NCI-H2107 treated with DMSO at 0.1 percent for 48 hours (cell line): Measurements from ENCODE around the gene WDR37.
"Not testable (repeated sequence)": the region's sequence is repeated elsewhere in the genome, so short reads cannot be mapped to it uniquely, and the experiment has no call there.

Experiments
- DNase-seq: peaks from one replicate; lab custom pipeline; 2025; ENCODE audit not compliant: unreplicated experiment; lab: John Stamatoyannopoulos, UW

The WDR37 gene

DNA sequence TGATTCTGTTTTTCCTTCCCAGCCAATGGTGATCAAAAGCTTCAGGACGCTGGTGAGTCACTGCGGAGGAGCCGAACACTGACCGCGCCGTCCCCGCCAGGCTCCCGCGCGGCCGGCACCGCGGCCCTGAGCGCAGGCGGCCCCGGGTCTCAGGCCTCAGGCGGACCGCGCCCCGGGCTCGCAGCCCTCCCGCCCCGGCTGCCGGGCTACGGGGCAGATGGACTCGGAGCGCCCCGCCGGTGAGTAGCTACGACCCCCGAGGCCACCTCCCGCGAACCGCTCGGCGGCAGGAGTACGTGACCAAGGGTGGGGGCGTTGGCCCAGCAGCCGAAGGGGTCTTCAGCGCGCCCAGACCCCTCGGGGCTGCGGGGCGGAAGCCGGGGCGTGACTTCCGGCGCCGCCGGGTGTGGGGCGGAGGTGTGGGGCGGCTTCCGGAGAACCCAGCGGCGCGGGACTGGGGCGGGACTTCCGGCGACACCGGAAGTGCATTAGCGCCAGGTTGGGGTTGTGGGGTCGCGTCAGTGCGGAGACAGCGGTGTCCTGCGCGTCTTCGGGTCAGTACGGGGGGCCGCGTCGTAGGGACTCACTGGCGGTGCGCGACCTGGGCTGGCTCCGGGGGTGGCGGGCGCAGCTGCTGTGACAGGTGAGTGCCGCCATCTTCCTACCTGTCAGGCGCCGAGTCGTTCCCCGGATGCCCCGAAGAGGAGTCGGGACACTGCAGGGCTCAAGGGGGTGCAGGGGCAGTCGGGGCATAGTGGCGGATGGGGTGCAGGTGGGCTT is at the start of gene WDR37:
WDR37 (plus strand) TSS at position 60 of the 780 bp plus-strand sequence. CDS start 15,771 bp downstream, outside the sequence.
- peak; percentile 20 for DNase-seq

DNA sequence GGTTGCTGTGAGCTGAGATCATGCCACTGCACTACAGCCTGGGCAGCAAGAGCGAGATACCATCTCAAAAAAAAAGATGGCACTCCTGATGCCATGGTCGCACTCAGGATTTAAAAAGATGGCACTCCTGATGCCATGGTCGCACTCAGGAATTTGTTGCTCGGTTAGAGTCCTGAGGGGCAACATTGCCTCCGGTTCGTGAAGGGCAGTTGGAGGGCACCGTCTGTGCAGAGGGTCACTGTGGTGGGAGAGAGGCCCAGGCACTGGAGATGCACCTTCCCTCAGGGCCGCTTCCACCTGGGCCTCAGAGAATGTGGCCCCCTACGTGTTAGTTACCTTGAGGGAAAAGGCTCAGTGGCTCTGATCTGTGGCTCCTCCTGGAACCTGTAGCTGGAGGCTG is 49.6 kb upstream of the WDR37 start:
- no peak for DNase-seq

GRCh38 chr10:1007583-1007982 is 48.6 kb upstream of the WDR37 start:
- no peak for DNase-seq

- DNase-seq = no peak
Observed at GRCh38 chr10:1009071-1009494, 47.1 kb upstream of the WDR37 start.

- not testable (repeated sequence) for DNase-seq
Observed at GRCh38 chr10:1009947-1010346, 46.2 kb upstream of the WDR37 start.

DNA sequence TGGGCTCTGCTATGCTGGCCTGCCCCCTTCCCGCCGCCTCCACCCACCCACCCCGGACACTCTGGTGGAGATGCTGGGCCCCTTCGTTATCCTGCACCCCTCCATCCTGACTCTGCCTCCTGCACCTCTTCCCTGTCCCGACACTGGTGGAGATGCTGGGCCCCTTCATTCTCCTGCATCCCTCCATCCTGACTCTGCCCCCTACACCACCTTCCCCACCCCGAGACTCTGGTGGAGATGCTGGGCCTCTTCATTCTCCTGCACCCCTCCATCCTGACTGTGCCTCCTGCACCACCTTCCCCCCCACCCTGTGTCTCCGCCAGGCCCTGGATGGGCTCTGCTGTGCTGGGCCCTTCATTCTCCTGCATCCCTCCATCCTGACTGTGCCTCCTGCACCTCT is 45.5 kb upstream of the WDR37 start:
- DNase-seq = no peak

DNA sequence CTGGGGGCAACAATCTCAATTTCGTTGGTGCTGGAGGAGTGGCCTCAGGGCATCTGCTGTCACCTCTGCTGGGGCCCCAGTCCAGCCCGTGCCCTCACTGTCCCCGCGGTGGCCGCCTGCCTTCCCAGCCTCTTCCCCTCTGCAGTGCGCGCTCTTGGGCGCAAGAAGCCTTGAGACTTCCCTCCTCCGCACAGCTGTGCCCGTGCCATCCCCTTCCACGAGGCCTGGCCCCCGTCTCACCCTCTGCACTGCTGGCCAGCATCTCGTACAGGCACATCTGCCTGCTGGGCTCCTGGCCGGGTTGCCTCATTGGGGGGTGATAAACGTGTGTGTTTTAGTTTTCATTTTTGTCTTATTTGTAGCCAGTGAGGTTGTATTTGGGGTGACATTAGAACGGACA is 44.5 kb upstream of the WDR37 start:
- DNase-seq = no peak

- DNase-seq = no peak
Observed at GRCh38 chr10:1015688-1016087, 40.5 kb upstream of the WDR37 start.

DNA sequence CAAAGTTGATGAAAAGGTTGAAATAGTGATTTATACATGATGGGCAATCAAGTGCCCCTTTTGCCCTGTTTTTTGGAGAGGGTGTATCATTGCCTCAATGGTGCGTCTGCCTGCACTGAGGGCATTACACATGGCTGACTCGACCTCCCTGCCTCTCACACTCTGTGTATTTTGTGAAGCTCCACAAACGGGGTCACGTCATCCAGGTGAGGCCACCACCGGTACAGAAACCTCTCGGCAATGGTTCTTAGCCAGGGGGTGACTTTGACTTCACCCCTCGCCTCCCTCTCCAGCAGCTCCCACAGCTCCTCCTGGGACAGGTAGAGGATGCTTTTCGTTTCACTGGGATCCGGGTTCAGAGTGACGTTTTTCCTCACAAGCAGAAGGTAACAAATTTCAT is 36.8 kb upstream of the WDR37 start:
- no peak for DNase-seq

GRCh38 chr10:1020460-1020859 is 35.7 kb upstream of the WDR37 start:
- DNase-seq = no peak

DNA sequence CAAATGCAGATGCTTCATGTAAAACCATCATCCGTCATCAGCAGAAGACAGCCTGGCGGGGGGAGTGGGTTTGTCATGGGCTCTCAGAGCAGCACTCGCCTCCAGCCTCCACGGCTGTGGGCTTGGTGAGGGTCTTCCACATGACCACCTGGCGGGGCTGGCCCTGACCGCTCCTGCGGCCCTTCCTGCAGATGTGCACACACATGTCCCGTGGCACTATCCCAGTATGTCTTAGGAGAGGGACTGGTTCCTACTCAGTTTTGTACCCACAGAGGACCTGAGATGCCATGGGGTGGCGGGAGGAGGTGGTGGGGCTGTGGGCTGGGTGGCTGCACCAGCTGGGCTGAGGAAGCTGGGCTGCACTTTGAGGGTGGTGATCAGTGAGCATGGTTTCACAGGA is 35.2 kb upstream of the WDR37 start:
- no peak for DNase-seq

- no peak for DNase-seq
Observed at GRCh38 chr10:1022413-1022812, 33.8 kb upstream of the WDR37 start.

- DNase-seq = no peak
Observed at GRCh38 chr10:1024103-1024502, 32.1 kb upstream of the WDR37 start.

DNA sequence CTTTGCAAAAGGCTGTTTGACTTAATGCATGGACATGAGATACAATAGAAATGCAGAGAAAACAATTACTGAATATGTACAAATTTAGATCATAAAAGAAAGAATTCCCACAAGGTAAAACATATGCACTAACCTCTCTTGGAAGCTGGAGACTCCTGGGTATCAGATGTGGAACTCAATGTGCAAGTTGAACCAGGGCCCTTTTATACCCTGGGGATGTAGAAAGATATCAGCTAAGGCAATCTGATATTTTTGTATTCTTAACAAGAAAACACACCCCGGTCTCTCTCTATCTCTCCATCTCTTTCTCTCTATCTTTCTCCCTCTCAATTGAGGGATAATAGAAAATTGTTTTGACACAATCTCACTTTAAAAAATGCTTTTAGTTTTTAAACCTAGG is 30.5 kb upstream of the WDR37 start, which contains the start of gene IDI2:
IDI2 (minus strand) TSS at position 177 of the 400 bp plus-strand sequence. CDS start 1,136 bp downstream, outside the sequence.
- no peak for DNase-seq

- DNase-seq = no peak
Observed at GRCh38 chr10:1026578-1026977, 29.6 kb upstream of the WDR37 start.

GRCh38 chr10:1029838-1030237 is 26.3 kb upstream of the WDR37 start:
- no peak for DNase-seq

- DNase-seq = no peak
Observed at GRCh38 chr10:1033601-1034000, 22.6 kb upstream of the WDR37 start.

GRCh38 chr10:1034758-1035157 is 21.4 kb upstream of the WDR37 start:
- no peak for DNase-seq

DNA sequence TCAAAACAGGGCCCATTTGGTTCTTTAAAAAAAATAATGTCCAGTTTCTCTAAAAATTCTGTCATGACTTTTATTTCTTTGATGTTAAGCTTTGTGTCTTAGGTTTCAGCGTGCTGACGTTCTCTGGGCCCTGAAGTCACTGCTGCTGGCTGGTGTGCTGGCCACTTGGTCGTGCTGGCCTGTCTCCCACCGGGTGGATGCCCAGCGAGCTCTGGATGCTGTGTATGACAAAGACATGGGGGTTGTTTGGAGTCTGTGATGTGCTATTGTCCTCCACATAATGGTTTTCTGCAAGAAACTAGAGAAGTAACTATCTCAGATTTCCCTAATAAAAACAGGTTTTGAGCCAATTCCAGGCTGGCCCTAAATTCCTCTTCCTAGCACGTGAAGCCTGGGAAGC is 21.0 kb upstream of the WDR37 start:
- DNase-seq = no peak

GRCh38 chr10:1036341-1036791 is 19.8 kb upstream of the WDR37 start:
- DNase-seq = no peak

GRCh38 chr10:1037098-1037497 is 19.1 kb upstream of the WDR37 start:
- no peak for DNase-seq

DNA sequence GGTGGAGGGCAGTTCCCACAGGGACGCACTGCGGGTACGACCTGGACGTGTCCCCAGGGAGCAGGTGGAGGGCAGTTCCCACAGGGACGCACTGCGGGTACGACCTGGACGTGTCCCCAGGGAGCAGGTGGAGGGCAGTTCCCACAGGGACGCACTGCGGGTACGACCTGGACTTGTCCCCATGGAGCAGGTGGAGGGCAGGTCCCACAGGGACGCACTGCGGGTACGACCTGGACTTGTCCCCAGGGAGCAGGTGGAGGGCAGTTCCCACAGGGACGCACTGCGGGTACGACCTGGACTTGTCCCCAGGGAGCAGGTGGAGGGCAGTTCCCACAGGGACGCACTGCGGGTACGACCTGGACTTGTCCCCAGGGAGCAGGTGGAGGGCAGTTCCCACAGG is 17.4 kb upstream of the WDR37 start:
- DNase-seq = not testable (repeated sequence)

DNA sequence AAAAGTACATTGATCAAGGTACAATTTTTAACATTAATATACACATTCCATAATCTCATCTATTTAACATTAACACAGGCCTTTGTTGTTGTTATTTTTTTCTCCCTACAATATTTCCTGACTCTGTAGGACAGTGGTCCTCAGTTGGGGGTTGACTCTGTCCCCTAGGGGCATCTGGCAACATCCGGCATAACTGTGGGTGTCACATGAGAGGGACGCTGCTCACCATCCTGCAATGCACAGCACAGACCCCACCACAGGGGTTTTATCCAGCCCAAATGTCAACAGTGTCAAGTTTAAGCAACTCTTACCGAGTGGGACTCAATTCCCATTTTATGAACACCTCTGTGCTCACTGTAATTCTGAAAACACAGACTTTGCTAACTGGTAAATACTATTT is 16.1 kb upstream of the WDR37 start:
- no peak for DNase-seq
